HEK293 (cell line): ENCODE data around the gene KIF22.

Source experiments
- BCL11A ChIP-seq: fragments of 450-650 bp; formaldehyde crosslinking; IDR thresholded peaks from 2 replicates; pipeline ENCODE4 v1.5.1; 2016; ENCODE audit warnings: low read depth, missing biosample characterization, missing genetic modification characterization
- BCL6B ChIP-seq: fragments of 450-650 bp; formaldehyde crosslinking; IDR thresholded peaks from 2 replicates; pipeline ENCODE4 v1.5.1; 2017; ENCODE audit warnings: missing biosample characterization, missing genetic modification characterization
- EGR2 ChIP-seq: fragments of 450-650 bp; formaldehyde crosslinking; IDR thresholded peaks from 2 replicates; pipeline ENCODE4 v1.5.1; 2016; ENCODE audit warnings: low read depth, missing biosample characterization, missing genetic modification characterization
- GLIS1 ChIP-seq: fragments of 450-650 bp; formaldehyde crosslinking; IDR thresholded peaks from 2 replicates; pipeline ENCODE4 v1.5.1; 2016; ENCODE audit warnings: missing biosample characterization, missing genetic modification characterization
- GLIS2 ChIP-seq: fragments of 450-650 bp; formaldehyde crosslinking; IDR thresholded peaks from 2 replicates; pipeline ENCODE4 v1.5.1; 2016; ENCODE audit warnings: missing biosample characterization, missing genetic modification characterization
- HOXC10 ChIP-seq: sonication (generic); formaldehyde crosslinking; IDR thresholded peaks from 2 replicates; pipeline ENCODE4 v1.8.1; 2023; ENCODE audit warnings: mild to moderate bottlenecking, missing genetic modification reagents
- HOXD13 ChIP-seq: sonication (generic); formaldehyde crosslinking; IDR thresholded peaks from 2 replicates; pipeline ENCODE4 v1.8.0; 2022; ENCODE audit warnings: missing genetic modification reagents, borderline replicate concordance
- KLF7 ChIP-seq: fragments of 450-650 bp; formaldehyde crosslinking; IDR thresholded peaks from 2 replicates; pipeline ENCODE4 v1.5.1; 2016; ENCODE audit warnings: missing biosample characterization, missing genetic modification characterization, borderline replicate concordance
- KLF8 ChIP-seq: fragments of 450-650 bp; formaldehyde crosslinking; IDR thresholded peaks from 2 replicates; pipeline ENCODE4 v1.5.1; 2016; ENCODE audit warnings: missing biosample characterization, missing genetic modification characterization
- MEIS1 ChIP-seq: sonication (generic); formaldehyde crosslinking; IDR thresholded peaks from 2 replicates; pipeline ENCODE4 v1.8.1; 2022; ENCODE audit warnings: missing genetic modification reagents, mild to moderate bottlenecking, borderline replicate concordance
- MZF1 ChIP-seq: fragments of 450-650 bp; formaldehyde crosslinking; IDR thresholded peaks from 2 replicates; pipeline ENCODE4 v1.5.1; 2017; ENCODE audit warnings: missing biosample characterization, missing genetic modification characterization, borderline replicate concordance
- OSR2 ChIP-seq: fragments of 450-650 bp; formaldehyde crosslinking; IDR thresholded peaks from 2 replicates; pipeline ENCODE4 v1.5.1; 2016; ENCODE audit warnings: missing biosample characterization, missing genetic modification characterization
- PRDM1 ChIP-seq: fragments of 450-650 bp; formaldehyde crosslinking; IDR thresholded peaks from 2 replicates; pipeline ENCODE4; 2016; ENCODE audit warnings: missing biosample characterization, missing genetic modification characterization
- SCRT1 ChIP-seq: fragments of 450-650 bp; formaldehyde crosslinking; IDR thresholded peaks from 2 replicates; pipeline ENCODE4 v1.5.1; 2016; ENCODE audit warnings: missing biosample characterization, missing genetic modification characterization, borderline replicate concordance
- SP2 ChIP-seq: fragments of 450-650 bp; formaldehyde crosslinking; IDR thresholded peaks from 2 replicates; pipeline ENCODE4 v1.5.1; 2016; ENCODE audit warnings: missing biosample characterization, missing genetic modification characterization
- TSHZ1 ChIP-seq: fragments of 450-650 bp; formaldehyde crosslinking; IDR thresholded peaks from 2 replicates; pipeline ENCODE4 v1.5.1; 2016; ENCODE audit warnings: missing biosample characterization, missing genetic modification characterization, borderline replicate concordance
- ZBTB1 ChIP-seq: fragments of 450-650 bp; formaldehyde crosslinking; IDR thresholded peaks from 2 replicates; pipeline ENCODE4 v1.5.1; 2016; ENCODE audit warnings: missing biosample characterization, missing genetic modification characterization
- ZBTB20 ChIP-seq: fragments of 450-650 bp; formaldehyde crosslinking; IDR thresholded peaks from 2 replicates; pipeline ENCODE4 v1.5.1; 2016; ENCODE audit warnings: missing biosample characterization, missing genetic modification characterization
- ZBTB26 ChIP-seq: fragments of 450-650 bp; formaldehyde crosslinking; optimal IDR thresholded peaks from 2 replicates; pipeline ENCODE3; 2016; ENCODE audit warnings: missing biosample characterization, mild to moderate bottlenecking, missing genetic modification characterization
- ZBTB44 ChIP-seq: fragments of 450-650 bp; IDR thresholded peaks from 2 replicates; pipeline ENCODE4 v1.5.1; 2018; ENCODE audit warnings: missing biosample characterization, mild to moderate bottlenecking, missing genetic modification characterization
- ZIC2 ChIP-seq: fragments of 450-650 bp; formaldehyde crosslinking; IDR thresholded peaks from 2 replicates; pipeline ENCODE4 v1.5.1; 2016; ENCODE audit warnings: missing biosample characterization, missing genetic modification characterization
- ZNF157 ChIP-seq: fragments of 450-650 bp; formaldehyde crosslinking; IDR thresholded peaks from 2 replicates; pipeline ENCODE4 v1.5.1; 2016; ENCODE audit warnings: missing biosample characterization, missing genetic modification characterization
- ZNF175 ChIP-seq: fragments of 450-650 bp; formaldehyde crosslinking; IDR thresholded peaks from 2 replicates; pipeline ENCODE4 v1.5.1; 2016; ENCODE audit warnings: missing biosample characterization, missing genetic modification characterization
- ZNF2 ChIP-seq: fragments of 450-650 bp; formaldehyde crosslinking; IDR thresholded peaks from 2 replicates; pipeline ENCODE4 v1.5.1; 2016; ENCODE audit warnings: missing biosample characterization, missing genetic modification characterization
- ZNF248 ChIP-seq: fragments of 450-650 bp; formaldehyde crosslinking; IDR thresholded peaks from 2 replicates; pipeline ENCODE4 v1.5.1; 2017; ENCODE audit warnings: missing biosample characterization, missing genetic modification characterization
- ZNF311 ChIP-seq: fragments of 450-650 bp; formaldehyde crosslinking; IDR thresholded peaks from 2 replicates; pipeline ENCODE4 v1.5.1; 2017; ENCODE audit warnings: missing biosample characterization, missing genetic modification characterization, borderline replicate concordance
- ZNF366 ChIP-seq: fragments of 450-650 bp; formaldehyde crosslinking; conservative IDR thresholded peaks from 2 replicates; pipeline ENCODE4 v1.5.1; 2016; ENCODE audit warnings: missing biosample characterization, missing genetic modification characterization
- ZNF544 ChIP-seq: fragments of 450-650 bp; formaldehyde crosslinking; IDR thresholded peaks from 2 replicates; pipeline ENCODE4 v1.5.0; 2017; ENCODE audit warnings: missing biosample characterization, missing genetic modification characterization
- ZNF585B ChIP-seq: fragments of 450-650 bp; formaldehyde crosslinking; IDR thresholded peaks from 2 replicates; pipeline ENCODE4 v1.5.1; 2016; ENCODE audit warnings: missing biosample characterization, missing genetic modification characterization
- ZNF664 ChIP-seq: fragments of 450-650 bp; formaldehyde crosslinking; IDR thresholded peaks from 2 replicates; pipeline ENCODE4 v1.5.1; 2016; ENCODE audit warnings: missing biosample characterization, missing genetic modification characterization
- ZNF768 ChIP-seq: fragments of 450-650 bp; formaldehyde crosslinking; IDR thresholded peaks from 2 replicates; pipeline ENCODE4 v1.5.1; 2018; ENCODE audit warnings: missing biosample characterization, mild to moderate bottlenecking, missing genetic modification characterization
- ZSCAN16 ChIP-seq: fragments of 450-650 bp; formaldehyde crosslinking; IDR thresholded peaks from 2 replicates; pipeline ENCODE4 v1.5.1; 2016; ENCODE audit warnings: missing biosample characterization, missing genetic modification characterization
- ZSCAN4 ChIP-seq: fragments of 450-650 bp; formaldehyde crosslinking; IDR thresholded peaks from 2 replicates; pipeline ENCODE4 v1.5.1; 2017; ENCODE audit warnings: missing biosample characterization, missing genetic modification characterization

The KIF22 gene

GRCh38 chr16:29765167-29766032, 25.2 kb upstream of the KIF22 start (continued):
- TF ChIP-seq PRDM1 (tag by site-specific recombination) (no peak), ZNF311 (tag by site-specific recombination) (no peak), ZNF248 (tag by site-specific recombination) (no peak), ZBTB26 (no peak), GLIS1 (tag by site-specific recombination) (peak; percentile 19; the same call in 1 of the 2 replicates), MZF1 (tag by site-specific recombination) (no peak), ZNF585B (tag by site-specific recombination) (no peak), KLF8 (tag by site-specific recombination) (no peak), HOXC10 (CRISPR knock-in tag) (no peak), OSR2 (tag by site-specific recombination) (no peak; the same call in 1 of the 2 replicates), ZNF544 (no peak), MEIS1 (CRISPR knock-in tag) (peak; percentile 88), BCL6B (tag by site-specific recombination) (no peak), HOXD13 (no peak), ZSCAN4 (tag by site-specific recombination) (no peak), KLF7 (peak; percentile 93; the same call in 1 of the 2 replicates), ZIC2 (tag by site-specific recombination) (no peak), GLIS2 (no peak), BCL11A (no peak), ZSCAN16 (tag by site-specific recombination) (no peak), SCRT1 (tag by site-specific recombination) (no peak), ZNF768 (tag by site-specific recombination) (no peak), ZBTB20 (no peak), SP2 (tag by site-specific recombination) (no peak), ZNF175 (tag by site-specific recombination) (no peak), ZNF157 (tag by site-specific recombination) (no peak), ZNF664 (peak; percentile 99), ZNF366 (peak; percentile 32; the same call in 1 of the 2 replicates), TSHZ1 (no peak), ZBTB1 (tag by site-specific recombination) (no peak), ZBTB44 (tag by site-specific recombination) (no peak), EGR2 (no peak), ZNF2 (no peak)
